SU-DHL-6 (cell line): ENCODE measurements around the gene MAGEA3.
"Not testable (repeated sequence)": the region's sequence is repeated elsewhere in the genome, so short reads cannot be mapped to it uniquely, and the experiment has no call there.

Experiments
- H2AFZ ChIP-seq: fragments of 200-600 bp; sonication (generic); 2 replicates; pipeline ENCODE4 v1.6.1; 2014; ENCODE audit warnings: low read depth, mild to moderate bottlenecking, moderate library complexity, mixed read lengths, antibody characterized with exemption, low read length; ENCODE audit not compliant: severe bottlenecking
- H3F3A ChIP-seq: fragments of 200-600 bp; shearing (Covaris generic); 2 replicates; pipeline ENCODE4 v1.6.0; 2016; ENCODE audit warnings: antibody characterized with exemption, mild to moderate bottlenecking; ENCODE audit not compliant: insufficient read depth
- H3K27ac ChIP-seq: fragments of 200-600 bp; sonication (generic); 2 replicates; pipeline ENCODE4 v1.5.1; 2016; ENCODE audit warnings: low read depth, mild to moderate bottlenecking, low read length, moderate library complexity, mixed read lengths
- H3K27me3 ChIP-seq: fragments of 200-600 bp; sonication (generic), shearing (Covaris generic); 2 replicates; pipeline ENCODE4 v1.6.0; 2014; ENCODE audit warnings: mild to moderate bottlenecking, low read length
- H3K36me3 ChIP-seq: fragments of 200-600 bp; sonication (generic); 2 replicates; pipeline ENCODE4 v1.6.1; 2014; ENCODE audit warnings: mild to moderate bottlenecking, low read length, mixed read lengths
- H3K4me2 ChIP-seq: fragments of 300-600, 200-600 bp; shearing (Covaris generic), sonication (generic); 2 replicates; pipeline ENCODE4 v1.6.0; 2014; ENCODE audit warnings: low read length, low read depth, mild to moderate bottlenecking; ENCODE audit not compliant: poor library complexity, severe bottlenecking
- H3K4me3 ChIP-seq: fragments of 200-600 bp; sonication (generic); 2 replicates; pipeline ENCODE4 v1.5.1; 2014; ENCODE audit warnings: antibody characterized with exemption, low read length, mild to moderate bottlenecking, mixed read lengths; ENCODE audit not compliant: insufficient read depth, poor library complexity, severe bottlenecking
- H3K79me2 ChIP-seq: fragments of 200-600 bp; sonication (generic); 2 replicates; pipeline ENCODE4 v1.6.1; 2014; ENCODE audit warnings: mild to moderate bottlenecking, low read length, moderate library complexity; ENCODE audit not compliant: insufficient read depth
- H3K9ac ChIP-seq: fragments of 200-600 bp; sonication (generic); 2 replicates; pipeline ENCODE4 v1.7.0; 2014; ENCODE audit warnings: mild to moderate bottlenecking, low read length
- H3K9me2 ChIP-seq: fragments of 200-600 bp; sonication (generic); replicated peaks from 2 replicates; pipeline ENCODE4 v1.6.1; 2014; ENCODE audit warnings: low read length; ENCODE audit not compliant: insufficient read depth
- H3K9me3 ChIP-seq: fragments of 200-600 bp; sonication (generic); 2 replicates; pipeline ENCODE4 v1.6.1; 2014; ENCODE audit warnings: low read length, mixed read lengths; ENCODE audit not compliant: insufficient read depth
- H4K20me1 ChIP-seq: fragments of 200-600 bp; sonication (generic); 2 replicates; pipeline ENCODE4 v1.6.1; 2014; ENCODE audit warnings: low read depth, mild to moderate bottlenecking, antibody characterized with exemption, low read length, moderate library complexity, mixed read lengths
- EZH2phosphoT487 ChIP-seq: fragments of 200-600 bp; sonication (generic), shearing (Covaris generic); conservative IDR thresholded peaks from 2 replicates; pipeline ENCODE4 v1.6.1; 2018; ENCODE audit warnings: mild to moderate bottlenecking, antibody characterized with exemption, low read length, moderate library complexity, mixed read lengths
- TF ChIP-seq, protein P1 (sequence below): fragments of 200-600 bp; sonication (generic); IDR thresholded peaks from one replicate; pipeline ENCODE4 v1.5.1; 2017; ENCODE audit warnings: antibody characterized with exemption, mild to moderate bottlenecking, low read length, moderate library complexity; ENCODE audit not compliant: insufficient read depth, poor library complexity, severe bottlenecking

Gene MAGEA3

DNA sequence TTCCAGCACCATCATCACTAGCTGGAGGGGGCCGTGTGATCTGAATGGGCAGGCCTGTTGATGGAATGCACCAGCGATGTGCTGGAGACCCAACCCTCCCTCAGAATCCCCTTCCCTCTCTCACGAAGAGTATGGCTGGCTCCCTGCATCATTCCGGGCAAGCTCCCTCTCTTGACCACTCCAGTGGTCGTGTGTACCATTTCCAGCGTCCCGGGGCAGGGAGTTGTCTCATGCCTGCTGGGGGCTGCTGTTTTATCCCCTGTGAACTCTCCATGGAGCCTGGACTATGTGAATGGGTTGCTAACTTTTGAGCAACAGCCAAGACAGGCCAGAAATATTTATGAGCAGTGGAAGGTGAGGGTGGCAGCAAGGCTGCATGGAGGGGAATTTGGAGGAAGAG is 26.8 kb downstream of the MAGEA3 start:
- H3K27me3 ChIP-seq: no peaks in the 10 kb centered on the region
- no peak overlapping the region for H3K27ac ChIP-seq
- H3K36me3 ChIP-seq: no peaks in the 10 kb centered on the region
- TF ChIP-seq EZH2phosphoT487: no peak
- TF ChIP-seq, protein P1, sequence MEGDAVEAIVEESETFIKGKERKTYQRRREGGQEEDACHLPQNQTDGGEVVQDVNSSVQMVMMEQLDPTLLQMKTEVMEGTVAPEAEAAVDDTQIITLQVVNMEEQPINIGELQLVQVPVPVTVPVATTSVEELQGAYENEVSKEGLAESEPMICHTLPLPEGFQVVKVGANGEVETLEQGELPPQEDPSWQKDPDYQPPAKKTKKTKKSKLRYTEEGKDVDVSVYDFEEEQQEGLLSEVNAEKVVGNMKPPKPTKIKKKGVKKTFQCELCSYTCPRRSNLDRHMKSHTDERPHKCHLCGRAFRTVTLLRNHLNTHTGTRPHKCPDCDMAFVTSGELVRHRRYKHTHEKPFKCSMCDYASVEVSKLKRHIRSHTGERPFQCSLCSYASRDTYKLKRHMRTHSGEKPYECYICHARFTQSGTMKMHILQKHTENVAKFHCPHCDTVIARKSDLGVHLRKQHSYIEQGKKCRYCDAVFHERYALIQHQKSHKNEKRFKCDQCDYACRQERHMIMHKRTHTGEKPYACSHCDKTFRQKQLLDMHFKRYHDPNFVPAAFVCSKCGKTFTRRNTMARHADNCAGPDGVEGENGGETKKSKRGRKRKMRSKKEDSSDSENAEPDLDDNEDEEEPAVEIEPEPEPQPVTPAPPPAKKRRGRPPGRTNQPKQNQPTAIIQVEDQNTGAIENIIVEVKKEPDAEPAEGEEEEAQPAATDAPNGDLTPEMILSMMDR: no peak
- no peak overlapping the region for H2AFZ ChIP-seq
- H3K9me3 ChIP-seq: no peaks in the 10 kb centered on the region
- H3K9me2 ChIP-seq: no peaks in the 10 kb centered on the region
- no peak overlapping the region for H3K4me3 ChIP-seq
- no peaks in the 10 kb centered on the region for H3F3A ChIP-seq
- no peak overlapping the region for H3K4me2 ChIP-seq
- no peaks in the 10 kb centered on the region for H4K20me1 ChIP-seq
- no peak overlapping the region for H3K9ac ChIP-seq
- H3K79me2 ChIP-seq: no peaks in the 10 kb centered on the region

- Histone ChIP-seq H3K4me2 (no peak within 1 kb of the TSS), H3K79me2 (no peaks in the 10 kb centered on the region)
Measured at GRCh38 chrX:152733261-152733975, 34.8 kb downstream of the MAGEA3 start, which contains the start of the genes CSAG1 and MAGEA12. Gene CSAG1, minus strand, starts transcription at chrX:152733721. Its CDS starts 1,261 bp downstream, at chrX:152732460. Gene MAGEA12, plus strand, starts transcription at chrX:152733757. Its CDS starts 2,405 bp downstream, at chrX:152736162.

DNA sequence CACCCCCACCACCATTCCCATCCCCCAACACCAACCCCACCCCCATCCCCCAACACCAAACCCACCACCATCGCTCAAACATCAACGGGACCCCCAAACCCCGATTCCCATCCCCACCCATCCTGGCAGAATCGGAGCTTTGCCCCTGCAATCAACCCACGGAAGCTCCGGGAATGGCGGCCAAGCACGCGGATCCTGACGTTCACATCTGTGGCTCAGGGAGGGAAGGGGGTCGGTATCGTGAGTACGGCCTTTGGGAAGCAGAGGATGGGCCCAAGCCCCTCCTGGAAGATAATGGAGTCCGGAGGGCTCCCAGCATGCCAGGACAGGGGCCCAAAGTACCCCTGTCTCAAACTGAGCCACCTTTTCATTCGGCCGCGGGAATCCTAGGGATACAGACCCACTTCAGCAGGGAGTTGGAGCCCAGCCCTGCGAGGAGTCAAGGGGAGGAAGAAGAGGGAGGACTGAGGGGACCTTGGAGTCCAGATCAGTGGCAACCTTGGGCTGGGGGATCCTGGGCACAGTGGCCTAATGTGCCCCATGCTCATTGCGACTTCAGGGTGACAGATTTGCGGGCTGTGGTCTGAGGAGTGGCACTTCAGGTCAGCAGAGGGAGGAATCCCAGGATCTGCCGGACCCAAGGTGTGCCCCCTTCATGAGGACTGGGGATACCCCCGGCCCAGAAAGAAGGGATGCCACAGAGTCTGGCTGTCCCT is 35.7 kb downstream of the MAGEA3 start:
- not testable (repeated sequence) for H3K4me2 ChIP-seq, H3K9me2 ChIP-seq, H3K9me3 ChIP-seq, H3K36me3 ChIP-seq, H3K4me3 ChIP-seq, H3K9ac ChIP-seq, H3K27me3 ChIP-seq, H4K20me1 ChIP-seq, H3K27ac ChIP-seq, H2AFZ ChIP-seq, H3F3A ChIP-seq, H3K79me2 ChIP-seq

More at GRCh38 chrX:152733261-152733975, 34.8 kb downstream of the MAGEA3 start, which contains the start of the genes CSAG1 and MAGEA12:
- no peaks in the 10 kb centered on the region for H3K9me3 ChIP-seq
- H3F3A ChIP-seq: no peaks in the 10 kb centered on the region
- no peak within 1 kb of the TSS for H3K4me3 ChIP-seq
- no peak within 1 kb of the TSS for H3K9ac ChIP-seq
- H2AFZ ChIP-seq: no peak within 1 kb of the TSS
- TF ChIP-seq, protein P1: no peak
- no peak for TF ChIP-seq EZH2phosphoT487
- H3K36me3 ChIP-seq: no peaks in the 10 kb centered on the region
- no peaks in the 10 kb centered on the region for H4K20me1 ChIP-seq
- H3K9me2 ChIP-seq: no peaks in the 10 kb centered on the region
- H3K27ac ChIP-seq: no peak within 1 kb of the TSS
- no peaks in the 10 kb centered on the region for H3K27me3 ChIP-seq

DNA sequence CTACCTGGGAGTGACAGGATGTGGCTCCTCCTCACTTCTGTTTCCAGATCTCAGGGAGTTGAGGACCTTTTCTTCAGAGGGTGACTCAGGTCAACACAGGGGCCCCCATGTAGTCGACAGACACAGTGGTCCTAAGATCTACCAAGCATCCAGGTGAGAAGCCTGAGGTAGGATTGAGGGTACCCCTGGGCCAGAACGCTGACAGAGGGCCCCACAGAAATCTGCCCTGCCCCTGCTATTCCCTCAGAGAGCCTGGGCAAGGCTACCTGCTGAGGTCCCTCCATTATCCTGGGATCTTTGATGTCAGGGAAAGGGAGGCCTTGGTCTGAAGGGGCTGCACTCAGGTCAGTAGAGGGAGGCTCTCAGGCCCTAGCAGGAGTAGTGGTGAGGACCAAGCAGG is 36.5 kb downstream of the MAGEA3 start:
- no peak overlapping the region for H3K9ac ChIP-seq
- no peak overlapping the region for H3K4me3 ChIP-seq
- no peak overlapping the region for H3K4me2 ChIP-seq

More for the DNA sequence above, 36.5 kb downstream of the MAGEA3 start:
- no peaks in the 10 kb centered on the region for H3K9me3 ChIP-seq
- no peaks in the 10 kb centered on the region for H3K79me2 ChIP-seq
- no peak overlapping the region for H3K27ac ChIP-seq
- no peaks in the 10 kb centered on the region for H3K9me2 ChIP-seq
- TF ChIP-seq, protein P1: no peak
- no peak for TF ChIP-seq EZH2phosphoT487
- no peak overlapping the region for H2AFZ ChIP-seq
- no peaks in the 10 kb centered on the region for H3K36me3 ChIP-seq
- H4K20me1 ChIP-seq: no peaks in the 10 kb centered on the region
- H3K27me3 ChIP-seq: no peaks in the 10 kb centered on the region
- H3F3A ChIP-seq: no peaks in the 10 kb centered on the region
